GM18873 (cell line): ENCODE data around the gene FBXO44.

ENCODE experiments used
- ATAC-seq: cut with Tn5 transposase; IDR thresholded peaks from one replicate; pipeline ENCODE4 v1.9.1; 2021; ENCODE audit warnings: mild to moderate bottlenecking, moderate library complexity, moderate number of reproducible peaks; ENCODE audit not compliant: unreplicated experiment, low FRiP score

FBXO44 gene

DNA sequence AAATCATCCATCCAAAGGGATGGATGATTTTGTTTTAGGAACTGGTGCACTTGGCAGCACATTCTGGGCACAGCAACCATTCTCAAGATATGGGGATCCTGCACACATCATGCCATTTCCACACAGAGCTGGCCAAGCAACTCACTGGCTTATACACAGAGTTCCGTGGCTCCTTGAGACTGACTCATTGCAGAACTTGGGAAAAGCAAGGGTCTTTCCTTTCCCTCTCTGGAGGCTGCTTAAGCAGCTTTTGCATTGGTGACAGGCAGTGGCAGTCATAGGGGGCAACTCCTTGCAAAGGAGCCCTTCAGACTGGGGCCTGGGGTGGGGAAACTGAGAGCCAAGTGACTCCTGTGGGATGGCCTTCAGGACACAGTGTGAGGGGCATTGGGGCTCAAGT, 28.1 kb downstream of the FBXO44 start:
- no peak for ATAC-seq

DNA sequence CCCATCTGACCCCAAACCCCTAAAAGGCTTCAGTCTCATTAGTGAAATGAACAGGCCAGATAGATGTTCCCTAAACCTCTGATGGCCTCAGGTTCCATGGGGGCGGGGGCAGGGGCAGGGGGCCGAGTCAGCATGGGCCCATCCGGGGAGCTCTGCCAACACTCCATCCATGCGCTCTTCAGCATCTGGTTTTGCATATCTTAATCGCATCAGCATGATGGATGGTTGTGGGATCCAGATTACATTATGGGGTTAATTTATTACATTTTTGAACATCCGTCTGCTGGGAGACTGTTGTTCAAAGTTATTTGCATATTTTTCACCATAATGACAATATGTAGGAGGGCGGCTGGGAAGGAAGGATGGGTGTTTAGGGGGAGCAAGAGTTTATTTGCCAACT, 29.4 kb downstream of the FBXO44 start:
- ATAC-seq: no peak

DNA sequence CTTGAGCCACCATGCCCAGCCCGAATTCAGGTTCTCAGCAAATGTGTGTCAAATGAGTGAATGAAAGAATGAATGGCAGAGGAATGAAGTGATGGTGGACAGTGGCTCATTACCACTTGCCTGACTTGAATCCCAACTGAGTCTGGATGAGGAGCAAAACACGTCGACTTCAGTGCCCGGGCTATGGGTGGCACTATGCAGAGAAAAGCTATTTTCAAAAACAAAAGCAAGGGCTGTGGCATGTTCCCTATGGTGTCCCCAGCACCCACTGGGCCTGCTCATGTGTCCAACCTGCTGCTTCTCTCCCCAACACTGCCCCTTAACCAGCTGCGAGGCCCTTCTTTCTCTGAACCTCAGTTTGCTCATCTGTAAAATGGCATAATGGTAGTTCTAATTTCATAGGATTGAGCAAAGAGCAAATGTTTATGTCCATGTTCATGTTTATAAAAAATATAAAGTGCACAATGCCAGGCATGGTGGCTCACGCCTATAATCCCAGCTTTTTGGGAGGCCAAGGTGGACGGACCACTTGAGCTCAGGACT, 30.6 kb downstream of the FBXO44 start:
- no peak for ATAC-seq

DNA sequence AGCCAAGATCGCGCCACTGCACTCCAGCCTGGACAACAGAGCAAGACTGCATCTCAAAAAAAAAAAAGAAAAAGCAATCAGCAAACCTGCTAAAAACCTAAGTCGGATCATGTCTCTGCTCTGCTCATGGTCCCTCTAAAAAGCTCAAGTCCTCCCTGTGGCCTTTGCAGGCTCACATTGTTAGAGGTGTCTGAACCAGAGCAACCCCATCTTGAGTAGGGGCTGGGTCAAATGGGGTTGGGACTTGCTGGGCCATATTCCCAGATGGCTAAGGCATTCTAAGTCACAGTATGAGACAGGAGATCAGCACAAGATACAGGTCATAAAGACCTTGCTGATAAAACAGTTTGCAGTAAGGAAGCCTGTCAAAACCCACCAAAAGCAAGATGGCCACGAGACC, 33.8 kb downstream of the FBXO44 start:
- no peak for ATAC-seq

GRCh38 chr1:11690397-11691301, 36.0 kb downstream of the FBXO44 start:
- no peak for ATAC-seq

- ATAC-seq: no peak
Measured at GRCh38 chr1:11691302-11691914, 36.7 kb downstream of the FBXO44 start, which contains the start of gene DRAXIN. Gene DRAXIN (plus strand): TSS chr1:11691710. CDS start chr1:11706259, 14,549 bp downstream.

GRCh38 chr1:11691928-11692711, 37.4 kb downstream of the FBXO44 start:
- no peak for ATAC-seq

- no peak for ATAC-seq
Measured at GRCh38 chr1:11693024-11693590, 38.4 kb downstream of the FBXO44 start.

DNA sequence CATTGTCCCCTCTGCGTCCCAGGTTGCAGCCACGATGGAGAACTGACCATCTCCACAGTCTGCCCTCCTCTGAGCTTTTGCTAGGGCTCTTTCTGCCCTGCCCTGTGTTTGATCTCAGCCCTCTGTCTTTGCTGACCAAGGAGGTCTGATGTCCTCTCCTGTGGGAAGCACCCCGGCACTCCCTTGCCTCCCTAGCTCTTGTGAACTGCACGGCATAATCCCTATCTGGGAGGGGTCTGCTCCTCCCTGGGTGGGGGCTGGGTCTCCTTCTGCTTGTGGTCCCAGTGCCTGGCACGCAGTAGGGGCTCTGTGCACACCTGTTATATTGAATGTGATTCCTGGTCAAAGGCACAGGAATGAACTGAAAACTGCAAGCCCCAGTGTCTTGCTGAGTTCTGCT, 39.2 kb downstream of the FBXO44 start:
- no peak for ATAC-seq

DNA sequence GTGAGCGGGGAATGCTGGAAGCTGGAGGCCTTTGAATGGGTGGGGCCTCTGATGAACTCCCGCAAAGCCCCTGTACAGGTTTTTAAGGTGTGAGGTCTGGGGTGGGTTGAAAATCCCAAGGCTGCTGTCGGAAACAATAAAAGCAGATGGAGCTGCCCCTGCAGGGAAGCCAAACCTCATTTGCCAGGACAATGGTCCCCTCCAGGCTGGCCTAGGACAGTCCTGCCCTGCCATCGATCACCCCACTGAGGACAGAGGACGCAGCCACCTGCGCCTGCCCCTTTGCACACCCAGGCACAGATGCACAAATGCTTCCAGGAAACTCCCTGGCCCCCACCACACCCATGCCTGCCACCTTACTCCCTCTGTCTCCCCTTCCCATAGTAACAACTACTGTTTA, 41.2 kb downstream of the FBXO44 start:
- ATAC-seq: no peak

DNA sequence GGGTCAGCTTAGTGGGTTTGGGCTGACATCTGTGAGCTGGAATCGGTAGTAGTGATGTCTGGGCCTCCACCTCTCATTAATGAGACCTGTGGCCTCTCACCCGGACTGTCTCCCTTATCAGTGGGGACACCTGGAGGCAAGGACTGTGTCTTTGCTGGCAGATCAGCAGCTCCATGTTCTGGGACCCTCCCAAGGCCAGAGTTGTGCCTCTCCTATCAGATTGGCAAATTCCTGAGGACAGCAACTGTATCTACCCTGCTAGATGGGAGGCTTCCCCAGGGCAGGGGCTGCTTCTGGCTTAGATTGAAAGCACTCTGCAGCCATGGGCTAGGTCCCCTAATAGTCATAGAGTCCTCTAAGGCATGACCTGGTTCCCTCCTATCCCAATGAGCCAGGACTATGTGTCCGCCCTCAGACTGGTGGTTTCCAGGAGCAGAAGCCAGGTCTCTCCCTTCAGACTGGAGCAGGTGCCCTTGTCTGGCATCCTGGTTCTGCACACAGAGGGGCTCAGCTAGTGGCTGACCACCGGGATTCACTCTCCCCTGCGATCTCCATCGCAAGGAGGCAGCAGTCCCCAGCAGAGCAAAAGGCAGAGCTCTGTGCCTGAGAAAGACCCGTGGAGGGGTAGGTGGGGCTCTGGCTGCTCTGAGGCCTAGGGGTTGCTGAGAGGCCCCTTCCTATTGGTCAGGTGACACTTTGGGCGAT, 42.7 kb downstream of the FBXO44 start:
- ATAC-seq: no peak

- ATAC-seq: no peak
Measured at GRCh38 chr1:11697893-11698210, 43.2 kb downstream of the FBXO44 start.

DNA sequence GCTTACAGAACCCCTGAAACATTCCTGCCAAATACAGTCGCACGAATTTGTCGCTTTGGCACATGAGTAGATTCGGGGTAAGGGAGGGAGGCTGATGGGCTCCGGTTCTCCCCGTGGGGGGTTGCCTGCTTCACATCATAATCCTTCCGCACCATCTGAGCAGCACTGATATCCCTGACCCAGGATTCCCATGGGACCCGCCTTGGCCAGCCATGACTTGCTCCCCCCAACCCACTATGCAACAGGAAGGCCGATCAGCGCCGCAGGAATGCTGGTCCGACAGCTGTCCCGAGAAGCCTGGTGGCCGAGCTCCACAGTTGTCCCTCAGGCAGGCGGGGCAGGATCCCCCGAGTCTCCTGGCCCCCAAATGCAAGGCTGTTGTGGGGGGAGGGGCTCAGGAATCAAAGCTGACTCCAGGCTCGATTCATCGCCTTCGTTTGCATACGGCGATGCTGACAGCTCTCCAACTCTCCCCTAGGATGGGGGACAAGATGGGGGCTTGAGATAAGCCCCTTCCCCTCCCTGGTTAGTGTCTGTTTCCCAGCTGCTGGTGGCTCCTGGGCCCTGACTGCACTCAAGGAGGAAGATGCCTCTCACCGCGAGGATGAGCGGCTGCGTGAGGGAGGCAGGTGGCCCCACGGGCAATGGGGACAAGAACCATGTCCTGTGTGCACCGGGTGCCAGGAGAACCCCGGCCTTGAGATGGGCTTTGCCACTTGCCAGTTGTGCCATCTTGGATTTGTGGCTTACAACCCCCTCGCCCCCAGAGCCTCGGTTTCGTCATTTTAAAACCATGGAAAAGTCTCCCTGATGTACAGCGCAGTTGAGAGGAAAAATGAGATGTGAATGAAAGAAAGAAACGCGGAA, 46.2 kb downstream of the FBXO44 start:
- ATAC-seq: no peak

DNA sequence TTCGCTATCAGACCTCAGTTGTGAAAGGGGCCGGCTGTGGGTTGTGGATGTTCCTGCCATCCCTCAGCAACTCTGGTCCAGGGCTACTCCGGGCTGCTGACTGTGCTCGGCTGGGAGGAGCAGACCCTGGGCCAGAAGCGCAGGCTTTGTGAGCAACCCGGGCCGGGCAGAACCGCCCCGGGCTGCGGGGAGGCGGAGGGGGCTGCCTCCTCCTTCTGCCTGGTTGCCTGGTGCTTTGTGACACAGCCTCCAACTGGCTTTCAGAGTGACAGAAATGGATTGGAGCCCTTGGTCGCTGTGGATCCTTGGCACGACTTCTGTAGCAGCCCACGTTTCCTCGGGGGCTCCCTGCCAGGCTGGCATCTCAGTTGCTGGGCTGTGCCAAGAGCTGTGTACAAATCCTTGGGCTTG, 46.9 kb downstream of the FBXO44 start:
- ATAC-seq: no peak

DNA sequence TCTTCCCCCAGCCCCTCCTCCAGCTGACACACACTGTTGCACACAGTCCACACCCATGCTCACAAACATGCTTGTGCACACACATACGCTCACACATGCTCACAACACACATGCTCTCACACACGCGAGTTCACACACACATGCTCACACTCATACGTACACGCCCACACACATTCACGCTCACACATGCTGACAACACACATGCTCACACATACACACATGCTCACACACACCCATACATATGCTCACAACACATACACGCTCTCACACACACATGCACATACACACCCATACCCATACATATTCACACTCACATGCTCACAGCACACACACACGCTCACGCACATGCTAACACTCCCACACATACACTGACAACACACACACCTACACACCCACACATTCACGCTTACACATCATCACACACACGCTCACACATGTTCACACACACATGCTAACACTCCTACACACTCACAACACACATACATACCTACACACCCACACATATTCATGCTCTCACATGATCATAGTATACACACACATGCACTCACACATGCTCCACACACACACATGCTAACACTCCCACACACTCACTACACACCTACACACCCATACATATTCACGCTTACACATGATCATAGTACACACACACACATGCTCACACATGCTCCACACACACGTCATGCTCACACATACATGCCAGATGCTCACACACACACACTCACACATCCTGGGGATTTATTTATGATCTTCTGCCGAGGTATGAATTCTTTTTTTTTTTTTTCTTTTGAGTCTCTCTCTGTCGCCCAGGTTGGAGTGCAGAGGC, 47.5 kb downstream of the FBXO44 start:
- ATAC-seq: no peak

DNA sequence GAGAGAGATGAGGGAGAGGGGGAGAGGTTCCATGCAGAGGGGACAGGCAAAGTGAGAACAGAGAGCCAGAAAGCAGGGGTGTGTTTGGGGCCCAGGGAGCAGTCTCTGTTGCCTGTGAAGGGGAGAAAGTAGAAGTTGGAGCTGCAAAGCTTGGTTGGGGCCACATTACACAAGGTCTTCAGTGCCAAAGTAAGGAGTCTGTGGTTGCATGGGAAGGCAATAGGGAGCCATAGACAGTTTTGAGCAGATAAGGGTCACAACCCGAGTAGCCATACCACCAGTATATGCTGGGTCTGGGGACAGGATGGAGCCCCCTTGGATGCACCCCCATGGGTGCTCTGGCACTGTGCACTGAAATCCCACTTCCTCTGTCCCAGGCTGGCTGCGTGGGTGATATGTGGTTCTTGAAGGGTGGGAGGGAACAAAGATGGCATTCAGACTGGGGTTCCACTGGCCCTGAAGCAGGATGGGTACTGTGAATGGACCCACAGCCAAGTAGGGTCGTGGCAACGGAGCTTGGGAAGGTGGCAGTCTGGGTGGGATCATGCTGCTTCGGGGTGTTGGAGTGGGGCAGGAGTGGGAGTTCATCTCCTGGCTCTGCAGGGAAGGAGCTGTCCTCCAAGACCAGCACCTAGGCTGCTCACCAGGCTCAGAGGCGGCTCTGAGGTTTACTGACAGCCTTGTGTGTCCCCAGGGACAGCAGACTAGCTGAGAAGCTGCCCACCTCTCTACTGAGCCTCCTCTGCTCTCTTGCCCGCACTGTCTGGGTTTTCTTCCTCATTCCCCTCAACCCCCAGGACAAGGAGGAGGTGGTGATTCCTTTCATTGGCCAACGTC, 48.9 kb downstream of the FBXO44 start:
- ATAC-seq: no peak

DNA sequence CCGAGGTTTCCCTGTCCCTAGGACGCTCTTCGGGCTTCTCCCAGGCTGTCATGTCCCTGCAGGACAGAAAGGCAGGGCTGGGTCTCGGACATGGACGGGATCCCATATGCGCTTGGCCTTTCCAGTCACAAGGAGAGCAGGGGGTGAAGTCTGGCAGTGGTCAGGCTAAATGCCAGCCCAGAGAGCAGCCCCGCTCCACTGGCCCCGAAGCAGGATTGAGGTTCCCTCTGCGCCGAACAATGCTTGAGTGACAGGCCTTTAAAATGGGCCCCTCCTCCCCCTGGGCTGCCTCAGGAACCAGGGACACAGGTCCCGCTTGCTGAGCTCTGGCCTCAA, 49.5 kb downstream of the FBXO44 start:
- no peak for ATAC-seq
